HEK293T (cell line): ENCODE data around the gene DSCAM.

Source experiments
- ELF4 ChIP-seq: fragments of 450-650 bp; IDR thresholded peaks from 2 replicates; pipeline ENCODE4 v1.6.1; 2017; ENCODE audit warnings: antibody characterized with exemption
- FOXA1 ChIP-seq: fragments of 450-650 bp; IDR thresholded peaks from 2 replicates; pipeline ENCODE4 v1.6.1; 2016; ENCODE audit warnings: mild to moderate bottlenecking
- L3MBTL2 ChIP-seq: fragments of 450-650 bp; conservative IDR thresholded peaks from 2 replicates; pipeline ENCODE4 v1.6.1; 2016; ENCODE audit warnings: mild to moderate bottlenecking

GRCh38 chr21:40770435-40771055, 76.4 kb downstream of the DSCAM start:
- TF ChIP-seq L3MBTL2 (no peak), FOXA1 (no peak), ELF4 (no peak)
